GM19351 (cell line): ENCODE results near the gene EFS.

Source experiments
- ATAC-seq: cut with Tn5 transposase; IDR thresholded peaks from one replicate; pipeline ENCODE4 v1.9.1; 2021; ENCODE audit warnings: mild to moderate bottlenecking, moderate library complexity; ENCODE audit not compliant: unreplicated experiment

The EFS gene

DNA sequence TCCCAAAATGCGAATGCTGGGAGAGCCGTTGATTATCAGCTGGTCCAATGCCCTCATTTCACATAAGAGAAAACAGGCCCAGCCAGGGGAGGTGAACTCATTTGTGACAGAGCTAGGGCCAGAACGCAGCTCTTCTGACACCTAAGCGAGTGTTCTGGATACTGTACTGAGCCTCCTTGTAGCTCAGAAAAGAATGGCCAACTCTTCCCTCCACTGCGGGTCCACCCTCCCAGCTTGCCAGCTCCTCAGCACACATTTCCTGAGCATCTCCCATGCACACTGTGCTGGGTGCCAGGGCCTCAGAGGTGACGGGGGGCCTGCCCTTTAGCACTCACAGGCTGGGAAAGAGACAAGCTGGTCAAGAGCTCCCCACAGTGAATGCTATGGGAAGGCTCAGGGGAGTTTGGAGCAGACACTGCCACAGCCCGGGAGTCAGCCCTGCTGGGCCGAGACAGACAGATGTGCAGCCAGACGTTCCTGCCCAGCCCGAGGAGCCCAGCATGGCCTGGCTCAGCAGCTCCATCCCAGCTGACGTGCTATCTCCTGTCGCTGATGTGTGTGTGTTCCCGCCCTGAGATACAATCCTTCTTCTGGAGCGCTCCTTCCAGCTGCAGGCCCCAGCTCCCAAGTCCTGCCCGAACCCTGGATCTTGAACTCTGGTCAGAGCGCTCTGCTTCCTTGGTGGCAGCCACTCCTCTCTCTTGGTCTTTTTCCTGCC, 15.4 kb upstream of the EFS start:
- ATAC-seq, result no peak

DNA sequence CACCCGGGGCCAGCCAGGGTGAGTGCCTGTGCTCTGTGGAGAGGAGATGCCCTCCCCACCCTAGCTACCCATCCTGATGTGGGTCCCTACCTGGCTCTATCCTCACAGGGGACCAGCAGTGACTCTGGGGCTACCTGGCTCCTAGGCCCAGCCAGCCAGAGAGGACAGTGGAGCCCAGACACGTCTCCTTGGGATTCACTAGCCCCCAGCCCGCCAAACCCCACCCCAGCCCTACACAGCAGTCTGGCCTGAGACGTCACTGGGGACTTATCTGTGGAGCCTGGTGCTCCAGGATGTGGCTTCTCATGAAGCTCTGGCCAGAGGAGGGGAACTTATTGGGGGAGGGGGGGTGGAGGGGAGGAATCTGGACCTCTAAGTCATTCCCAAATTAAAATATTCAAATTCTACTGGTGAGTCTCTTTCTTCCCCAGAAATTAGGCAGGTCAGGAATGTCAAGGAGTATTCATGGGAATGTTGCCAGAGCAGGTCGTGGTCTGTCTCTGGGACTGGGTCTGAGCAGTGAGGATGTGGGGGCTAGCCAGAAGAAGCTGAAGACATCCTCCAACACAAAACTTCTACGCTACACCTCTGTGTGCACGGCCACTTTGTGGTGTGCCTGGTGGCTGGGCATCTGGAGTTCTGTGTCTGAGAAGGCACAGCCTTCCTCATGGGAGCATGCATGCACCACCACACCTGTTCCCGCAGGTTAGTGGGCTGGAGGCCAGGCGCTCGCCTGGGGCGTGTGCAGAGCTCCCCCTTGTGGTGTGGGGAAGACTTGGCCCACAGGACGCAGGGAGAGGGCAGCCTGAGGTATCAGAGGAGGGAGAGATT, 14.6 kb upstream of the EFS start:
- no peak for ATAC-seq

DNA sequence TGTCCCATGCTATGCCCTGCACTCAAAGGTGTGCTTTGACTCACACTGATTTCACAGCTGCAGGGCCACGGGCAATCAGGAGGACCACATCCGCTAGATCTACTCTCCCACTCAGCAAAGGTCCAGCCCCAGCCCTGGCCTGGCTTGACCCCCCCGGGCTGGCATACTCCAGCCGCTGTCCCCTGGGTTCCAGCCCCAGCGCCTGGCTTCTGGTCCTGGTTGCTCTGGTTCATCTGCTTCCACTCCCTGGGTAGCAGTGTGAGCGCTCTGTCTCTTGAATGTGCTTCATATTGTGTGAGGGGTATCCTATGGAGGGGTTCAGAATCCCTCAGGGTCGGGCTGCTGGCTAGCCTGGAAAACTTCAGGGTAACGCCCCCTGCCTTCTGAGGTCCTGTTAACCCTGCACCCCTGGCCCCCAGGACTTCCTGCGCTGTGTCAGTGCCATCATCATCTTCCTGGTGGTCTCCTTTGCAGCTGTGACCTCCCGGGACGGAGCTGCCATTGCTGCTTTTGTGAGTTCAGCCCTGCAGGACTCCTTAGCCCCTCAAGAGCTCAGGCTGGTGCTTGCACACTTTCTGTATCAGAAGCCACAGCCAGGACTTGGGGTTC, 13.7 kb upstream of the EFS start:
- ATAC-seq, result no peak

DNA sequence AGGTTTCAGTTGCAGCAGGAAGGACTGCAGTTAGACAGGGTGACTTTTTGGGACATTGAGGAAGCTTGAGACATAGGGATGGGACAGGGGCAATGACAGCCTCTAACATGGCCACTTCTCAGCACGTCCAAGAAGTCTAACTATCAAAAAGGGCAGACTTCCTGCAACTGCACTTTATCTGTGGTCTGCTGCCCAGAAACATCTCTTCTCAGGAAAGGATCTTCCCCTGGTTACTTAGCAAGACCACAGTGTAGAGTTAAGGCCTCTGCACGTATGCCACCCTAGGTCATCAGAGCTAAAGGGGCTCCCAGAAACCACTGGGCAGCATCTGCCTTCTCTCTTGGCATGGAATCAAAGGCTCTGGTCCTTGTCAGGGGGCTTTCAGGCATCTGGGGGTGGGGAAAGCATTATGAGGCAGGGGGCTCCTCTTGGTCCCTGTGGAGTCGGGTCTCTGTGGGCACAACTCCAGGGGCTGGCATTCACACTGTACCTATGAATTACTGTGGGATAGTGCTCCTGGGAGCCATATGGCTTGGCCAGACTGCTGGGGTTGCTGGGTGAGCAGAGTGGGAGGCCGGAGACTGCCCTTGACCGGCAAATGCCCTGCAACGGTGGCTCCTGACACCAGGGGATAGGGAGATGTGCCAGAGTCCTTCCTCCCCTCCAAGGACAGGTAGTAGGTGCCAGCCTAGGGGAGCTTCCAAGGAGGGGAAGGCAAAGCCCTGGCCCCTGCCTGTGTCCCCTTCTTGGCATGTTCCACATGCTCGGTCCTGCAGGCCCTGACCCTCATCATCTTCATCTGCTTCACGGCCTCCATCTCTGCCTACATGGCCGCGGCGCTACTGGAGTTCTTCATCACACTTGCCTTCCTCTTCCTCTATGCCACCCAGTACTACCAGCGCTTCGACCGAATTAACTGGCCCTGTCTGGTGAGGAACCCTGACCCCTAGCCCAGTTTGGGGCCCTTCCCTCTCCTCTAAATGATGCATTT, 12.9 kb upstream of the EFS start:
- ATAC-seq, result no peak

DNA sequence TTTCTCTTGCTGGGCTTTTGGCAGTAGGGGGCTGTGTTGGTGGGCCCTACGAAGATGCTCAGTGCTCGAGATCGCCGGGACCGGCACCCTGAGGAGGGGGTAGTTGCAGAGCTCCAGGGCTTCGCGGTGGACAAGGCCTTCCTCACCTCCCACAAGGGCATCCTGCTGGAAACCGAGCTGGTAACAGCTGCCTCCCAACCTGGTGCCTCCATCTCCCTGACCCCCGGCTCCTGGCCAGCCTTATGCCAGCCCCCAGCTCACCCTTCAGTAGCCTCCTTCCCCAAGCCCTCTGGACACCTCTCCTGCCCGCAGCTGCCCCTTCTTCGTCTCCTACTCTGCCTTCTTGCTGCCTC, 12.2 kb upstream of the EFS start:
- ATAC-seq, result no peak

DNA sequence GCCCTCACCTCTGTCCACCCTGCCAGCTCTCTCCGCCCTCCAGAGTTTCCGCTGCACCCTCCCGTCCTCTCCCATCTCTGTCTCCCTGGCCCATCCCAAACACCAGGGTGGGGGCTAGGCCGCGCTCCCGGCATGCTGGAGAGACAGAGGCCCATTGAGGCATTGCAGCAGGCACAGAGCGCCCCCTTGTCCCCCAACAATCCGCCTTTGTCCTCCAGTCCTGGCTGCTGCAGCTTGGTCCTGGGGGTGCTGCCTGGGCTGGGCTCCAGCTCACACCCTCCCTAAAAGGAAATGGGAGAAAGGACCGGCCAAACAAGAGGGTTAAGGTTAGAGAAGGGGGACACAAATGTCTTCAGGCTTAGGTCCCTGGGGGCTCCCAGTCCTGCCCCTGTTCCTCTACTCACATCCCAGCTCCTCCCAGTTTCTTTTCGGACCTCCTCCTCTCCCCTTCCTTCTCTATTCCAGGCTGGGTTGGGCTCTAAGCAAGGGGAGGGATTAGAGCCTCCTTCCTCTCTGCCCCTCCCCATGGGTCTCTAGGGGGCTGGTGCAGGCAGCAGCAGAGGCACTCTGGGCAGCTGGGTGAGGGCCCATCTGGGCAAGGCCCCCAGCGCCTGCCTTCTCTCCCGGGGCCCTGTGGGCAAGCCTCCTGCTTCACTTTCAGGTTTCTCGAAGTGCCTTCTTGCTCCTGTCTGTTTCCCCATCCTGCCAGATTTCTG, 11.7 kb upstream of the EFS start, which contains the start of gene CMTM5:
CMTM5 (plus strand) TSS at position 565 of the 716 bp plus-strand sequence. CDS start 206 bp downstream, outside the sequence.
- ATAC-seq, result no peak

DNA sequence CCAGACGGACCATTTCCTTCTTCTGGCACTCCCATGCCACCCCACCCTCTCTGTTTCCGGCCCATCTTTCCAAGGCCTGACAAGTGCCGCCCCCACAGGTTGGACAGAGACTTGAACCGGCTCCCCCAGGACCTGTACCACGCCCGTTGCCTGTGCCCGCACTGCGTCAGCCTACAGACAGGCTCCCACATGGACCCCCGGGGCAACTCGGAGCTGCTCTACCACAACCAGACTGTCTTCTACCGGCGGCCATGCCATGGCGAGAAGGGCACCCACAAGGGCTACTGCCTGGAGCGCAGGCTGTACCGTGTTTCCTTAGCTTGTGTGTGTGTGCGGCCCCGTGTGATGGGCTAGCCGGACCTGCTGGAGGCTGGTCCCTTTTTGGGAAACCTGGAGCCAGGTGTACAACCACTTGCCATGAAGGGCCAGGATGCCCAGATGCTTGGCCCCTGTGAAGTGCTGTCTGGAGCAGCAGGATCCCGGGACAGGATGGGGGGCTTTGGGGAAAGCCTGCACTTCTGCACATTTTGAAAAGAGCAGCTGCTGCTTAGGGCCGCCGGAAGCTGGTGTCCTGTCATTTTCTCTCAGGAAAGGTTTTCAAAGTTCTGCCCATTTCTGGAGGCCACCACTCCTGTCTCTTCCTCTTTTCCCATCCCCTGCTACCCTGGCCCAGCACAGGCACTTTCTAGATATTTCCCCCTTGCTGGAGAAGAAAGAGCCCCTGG, 10.7 kb upstream of the EFS start:
- no peak for ATAC-seq

DNA sequence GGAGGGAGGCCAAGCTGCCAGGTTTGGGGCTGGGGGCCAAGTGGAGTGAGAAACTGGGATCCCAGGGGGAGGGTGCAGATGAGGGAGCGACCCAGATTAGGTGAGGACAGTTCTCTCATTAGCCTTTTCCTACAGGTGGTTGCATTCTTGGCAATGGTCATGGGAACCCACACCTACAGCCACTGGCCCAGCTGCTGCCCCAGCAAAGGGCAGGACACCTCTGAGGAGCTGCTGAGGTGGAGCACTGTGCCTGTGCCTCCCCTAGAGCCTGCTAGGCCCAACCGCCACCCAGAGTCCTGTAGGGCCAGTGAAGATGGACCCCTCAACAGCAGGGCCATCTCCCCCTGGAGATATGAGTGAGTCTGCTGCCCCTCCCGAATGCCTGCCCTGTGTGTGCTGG, 8.1 kb upstream of the EFS start:
- ATAC-seq, result no peak

DNA sequence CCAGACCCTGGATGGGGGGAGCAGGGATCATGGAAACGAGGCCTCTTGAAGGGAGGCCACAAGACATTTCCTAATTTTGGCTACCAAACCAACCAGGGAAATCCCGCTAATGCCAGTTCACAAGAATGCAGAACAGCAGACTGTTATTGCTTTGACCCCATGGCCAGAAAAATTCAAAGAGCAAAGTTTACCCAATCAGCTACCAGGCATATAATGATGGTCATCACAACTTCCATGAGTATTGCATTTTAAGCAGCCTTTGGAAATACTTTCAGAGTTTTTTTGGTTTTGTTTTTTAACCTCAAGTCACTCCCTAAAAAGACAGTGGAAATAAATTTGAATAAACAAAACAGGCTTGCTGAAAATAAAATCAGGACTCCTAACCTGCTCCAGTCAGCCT, 7.5 kb upstream of the EFS start, which contains the start of gene IL25:
IL25 (plus strand) TSS at position 301 of the 400 bp plus-strand sequence.
- no peak for ATAC-seq

DNA sequence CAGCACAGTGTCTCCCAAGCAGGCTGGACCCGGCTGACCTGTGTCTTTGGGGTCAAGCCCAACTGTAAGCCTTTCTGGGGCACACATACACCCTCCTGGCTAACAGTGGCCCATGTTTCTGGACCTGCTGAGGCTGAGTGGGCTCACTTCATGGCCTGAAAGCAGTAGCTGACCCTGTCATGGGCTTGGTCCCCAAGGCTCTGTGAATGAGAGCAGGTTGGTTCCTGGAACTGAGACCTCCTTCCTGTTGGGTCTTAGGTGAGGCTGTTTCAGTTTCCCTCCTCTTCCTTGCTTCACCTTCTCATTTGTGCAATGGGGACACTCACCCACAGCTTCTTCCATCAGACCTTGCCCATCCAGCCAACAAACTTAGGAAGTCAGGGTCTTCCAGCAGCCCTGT, 6.9 kb upstream of the EFS start:
- no peak for ATAC-seq

DNA sequence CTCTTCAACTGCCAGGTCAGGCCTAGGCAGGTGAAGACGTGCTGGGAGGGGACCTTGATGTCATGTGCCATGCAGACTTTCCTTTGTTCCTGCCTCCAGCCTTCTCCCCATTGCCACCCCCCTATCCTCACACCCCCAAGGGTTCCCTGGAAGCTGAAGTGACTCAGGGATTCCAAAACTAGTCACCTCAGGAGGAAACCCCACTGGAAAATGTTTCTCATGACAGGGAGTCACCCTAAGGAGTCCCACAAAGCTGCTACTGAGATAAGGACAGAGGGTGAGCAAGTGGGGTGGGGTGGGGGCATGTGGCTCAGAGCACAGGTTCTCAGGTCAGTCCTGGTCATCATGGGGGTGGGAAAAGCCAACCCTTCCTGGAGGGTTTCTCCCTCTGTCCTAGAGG, 5.2 kb upstream of the EFS start:
- ATAC-seq, result no peak

DNA sequence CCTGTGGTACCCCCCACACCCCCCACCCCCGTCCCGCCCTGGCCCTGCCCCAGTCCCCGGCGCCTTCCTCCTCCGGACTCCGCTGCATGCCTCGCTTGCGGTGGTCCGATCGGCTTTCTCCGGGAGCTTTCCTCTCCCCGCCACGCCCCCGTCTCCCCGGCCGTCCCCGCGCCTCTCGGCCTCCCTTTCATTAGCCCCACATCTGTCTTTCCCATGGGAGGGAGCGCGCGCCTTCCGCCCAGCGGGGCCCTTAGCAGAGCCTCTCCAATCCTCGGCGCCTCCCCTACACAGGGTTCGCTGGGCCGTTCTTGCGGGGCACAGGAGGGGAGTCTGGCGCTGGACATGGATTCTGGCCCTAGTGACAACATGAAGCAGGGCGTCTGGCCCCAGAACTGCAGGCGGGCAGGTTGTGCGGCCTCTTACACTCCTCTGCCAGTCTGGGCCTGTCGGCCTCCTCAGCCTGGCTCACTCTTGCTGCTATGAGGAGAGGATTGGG, 1.5 kb upstream of the EFS start:
- ATAC-seq, result no peak

DNA sequence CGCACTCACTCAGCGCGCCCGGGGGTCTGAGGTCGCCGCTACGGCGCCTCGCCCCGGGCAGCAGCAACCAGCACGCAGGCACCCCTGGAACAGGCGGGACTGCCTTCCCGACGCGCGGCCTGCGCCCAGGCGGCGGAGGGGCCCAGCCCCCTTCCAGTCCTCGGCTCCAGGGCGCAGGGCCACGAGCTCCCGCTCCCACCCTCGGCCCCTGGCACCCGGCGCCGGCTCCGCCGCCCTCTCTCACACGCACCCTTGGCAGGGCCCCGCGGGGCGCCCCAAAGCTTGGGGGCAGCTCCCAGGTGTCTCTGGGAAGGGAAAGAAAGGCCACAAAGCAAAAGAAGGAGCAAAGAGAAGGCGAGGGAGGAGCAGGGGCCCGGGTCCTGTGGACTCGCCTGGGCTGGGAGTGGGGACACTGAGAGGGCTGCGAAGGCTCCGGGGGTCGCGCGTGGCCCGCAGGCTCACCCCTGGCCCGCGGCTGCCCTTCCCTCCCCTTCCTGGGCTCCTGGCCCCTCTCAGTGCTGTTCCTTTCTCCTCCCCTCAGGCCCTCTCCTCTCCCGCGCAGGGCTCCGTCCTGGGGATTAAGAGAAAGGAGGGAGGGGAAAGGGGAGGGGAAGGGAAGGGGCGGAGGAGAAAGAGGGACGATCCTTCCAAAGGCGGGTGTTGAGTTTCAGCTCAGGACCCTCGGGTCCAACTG, 907 bp upstream of the EFS start:
- no peak for ATAC-seq

DNA sequence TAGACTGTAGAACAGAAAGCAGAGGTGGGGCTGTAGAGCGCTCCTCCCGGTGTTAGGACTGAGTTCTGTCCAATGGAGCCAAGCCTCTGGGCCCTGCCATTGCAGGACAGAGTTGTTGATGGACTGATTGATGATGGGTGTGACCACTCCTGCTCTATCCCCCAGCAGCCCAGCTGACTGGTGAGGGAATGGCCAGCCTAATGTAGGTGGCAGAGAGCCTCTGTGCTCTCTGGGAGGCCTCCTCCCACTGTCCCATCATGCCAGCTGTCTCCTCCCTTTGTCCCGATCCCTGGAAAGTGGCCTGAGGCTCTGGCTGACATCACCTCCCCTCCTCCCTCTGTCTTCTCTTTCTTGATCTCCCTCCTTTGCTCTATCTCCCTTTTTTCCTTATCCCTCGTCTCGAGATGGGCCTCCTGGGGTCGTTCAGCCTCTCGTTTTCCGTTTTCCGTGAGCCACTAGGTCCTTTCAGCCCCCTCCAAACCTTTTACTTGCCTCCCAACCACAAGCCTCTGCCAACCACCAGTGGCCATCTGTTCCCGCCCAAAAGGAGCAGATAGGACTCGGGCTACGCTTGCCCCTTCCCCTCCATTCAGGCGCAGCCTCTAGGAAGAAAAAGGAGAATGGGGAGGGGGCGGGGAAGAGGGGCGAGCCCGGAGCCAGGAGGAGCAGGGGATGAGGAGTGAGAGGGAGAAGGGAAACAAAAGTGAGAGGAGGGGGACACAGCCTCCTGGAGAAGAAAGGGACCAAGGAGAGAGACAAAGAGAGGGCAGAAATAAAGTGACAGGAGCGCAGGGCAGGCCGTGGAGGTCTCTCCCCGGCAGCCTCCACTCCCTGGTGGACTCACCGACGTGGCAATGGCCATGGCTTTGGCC, 572 bp downstream of the EFS start:
- ATAC-seq, result no peak

DNA sequence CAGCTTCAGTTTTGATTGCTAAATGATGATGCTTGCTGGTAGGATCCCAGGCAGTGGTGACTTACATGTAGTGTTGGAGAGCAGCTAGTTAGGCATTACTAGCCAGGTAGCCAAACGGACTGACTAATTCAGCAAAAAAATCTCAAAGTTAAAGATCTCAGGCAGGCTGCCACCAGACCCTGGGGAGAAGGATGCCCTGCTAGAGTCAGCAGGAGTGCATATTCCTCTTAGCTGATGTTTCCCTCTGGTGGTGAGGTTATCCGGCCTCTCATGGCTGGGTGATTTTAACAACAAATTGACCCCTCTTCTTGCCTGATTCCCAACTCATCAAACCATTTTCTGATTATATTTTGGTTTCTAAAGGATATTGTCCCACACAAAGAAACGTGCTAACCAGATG, 2.8 kb downstream of the EFS start:
- ATAC-seq, result no peak

DNA sequence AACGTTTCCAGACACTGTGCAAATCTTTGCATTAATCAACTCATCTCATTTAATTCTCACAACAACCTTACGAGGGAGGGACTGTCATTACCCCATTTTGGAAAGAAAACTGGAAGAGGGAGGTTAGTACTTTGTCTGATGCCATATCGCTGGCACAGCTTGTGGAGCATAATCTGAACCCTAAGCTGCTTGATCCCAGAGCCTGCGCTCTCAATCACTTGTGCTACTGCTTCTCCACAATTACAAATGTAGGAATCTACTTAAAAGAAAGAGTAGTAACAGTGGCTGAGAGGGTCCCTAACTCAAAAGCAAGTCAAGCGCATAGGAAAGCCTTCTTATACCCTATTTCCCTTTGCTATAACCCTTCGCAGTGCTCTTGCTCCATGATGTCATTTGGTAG, 3.2 kb downstream of the EFS start:
- no peak for ATAC-seq

DNA sequence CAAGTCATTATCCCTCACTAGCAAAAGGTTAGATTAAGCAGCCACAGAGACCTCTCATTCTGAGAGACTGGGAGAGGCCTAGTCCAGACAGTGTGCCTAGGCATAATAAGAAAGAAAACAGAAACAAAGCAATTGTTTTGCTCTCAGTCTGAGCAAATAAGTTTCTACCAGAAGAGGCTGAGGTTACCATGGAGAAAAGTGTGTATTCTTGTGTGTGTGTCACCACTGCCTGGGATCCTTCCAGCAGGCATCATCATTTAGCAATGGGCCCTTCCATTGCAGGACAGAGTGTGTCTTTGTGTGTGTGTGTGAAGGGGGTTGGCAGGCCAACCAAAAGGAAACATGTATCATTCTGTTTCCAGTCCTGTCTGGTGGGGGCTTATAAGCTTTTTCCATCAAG, 3.7 kb downstream of the EFS start:
- ATAC-seq, result no peak

DNA sequence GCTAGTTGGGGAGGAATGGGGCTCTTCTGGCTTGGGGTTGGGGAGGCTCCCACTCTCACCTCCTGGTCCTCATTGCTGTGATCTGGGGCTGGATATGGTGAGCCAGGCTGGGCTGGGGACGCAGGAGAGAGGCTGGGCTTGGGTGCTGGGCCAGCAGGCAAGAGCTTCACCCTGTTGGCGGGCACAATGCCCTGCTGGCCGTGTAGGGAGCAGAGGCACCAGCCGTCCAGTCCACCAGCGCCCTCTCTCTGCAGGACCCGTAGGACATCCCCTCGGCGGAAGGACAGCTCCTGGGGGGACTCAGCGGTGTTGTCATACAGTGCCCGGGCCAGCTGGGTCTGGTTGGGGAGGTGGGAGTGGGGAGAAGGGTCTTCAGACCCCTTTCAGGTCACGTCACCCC, 4.5 kb downstream of the EFS start:
- ATAC-seq, result no peak
